Midbrain (tissue), 1 donor: ENCODE data around the gene WIZ.
A peak's percentile ranks its signal among the peaks of the same experiment; 100 is the strongest.

Source experiments
- DNase-seq: peaks from one replicate; lab custom pipeline; 2025; lab: John Stamatoyannopoulos, UW

WIZ gene

DNA sequence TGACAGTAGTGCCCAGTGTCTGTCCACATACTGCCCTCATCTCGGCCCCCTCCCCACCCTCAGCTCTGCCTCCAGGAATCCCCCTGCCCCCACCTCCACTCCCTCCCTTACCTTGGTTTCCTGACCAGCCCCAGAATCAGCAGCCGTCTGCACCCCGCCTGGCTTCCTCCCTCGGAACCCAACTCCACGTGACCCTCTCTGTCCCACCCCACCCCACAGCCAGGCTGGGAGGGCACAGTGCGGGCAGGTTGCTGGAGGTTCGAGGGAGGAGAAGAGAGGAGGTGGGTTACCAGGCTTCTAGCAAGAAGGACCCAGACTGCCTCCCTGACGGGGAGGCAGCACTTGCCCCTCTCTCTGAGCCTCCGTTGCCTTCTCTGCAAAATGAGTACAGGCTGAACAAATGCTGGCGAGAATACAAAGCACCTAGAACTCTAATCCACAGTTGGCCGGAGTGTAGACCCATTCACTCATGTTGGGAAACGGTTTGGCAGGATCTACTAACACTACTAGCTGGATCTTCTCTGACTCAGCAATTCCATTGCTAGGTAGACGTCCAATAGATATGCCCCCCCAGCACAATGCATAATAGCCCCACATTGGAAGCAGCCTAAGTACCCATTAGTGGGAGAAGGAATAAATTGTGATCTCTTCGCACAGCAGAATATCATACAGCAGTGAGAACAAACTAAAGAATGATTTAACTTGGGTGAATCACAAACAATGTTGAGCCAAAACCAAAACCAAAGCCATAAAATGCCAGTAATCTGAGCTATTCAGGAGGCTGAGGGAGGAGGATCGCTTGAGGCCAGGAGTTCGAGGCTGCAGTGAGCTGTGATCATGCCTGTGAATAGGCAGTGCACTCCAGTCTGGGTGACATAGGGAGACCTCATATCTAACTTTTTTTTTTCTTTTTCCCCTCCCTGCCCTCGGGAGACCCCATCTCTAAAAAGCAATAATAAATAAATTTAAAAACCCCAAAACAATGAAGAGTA lies 14.9 kb upstream of the WIZ start, which contains the start of gene RASAL3:
Gene RASAL3 (minus strand): TSS at position 151 of the 992 bp plus-strand sequence. CDS start 186 bp downstream, outside the sequence.
- DNase-seq, result no peak

DNA sequence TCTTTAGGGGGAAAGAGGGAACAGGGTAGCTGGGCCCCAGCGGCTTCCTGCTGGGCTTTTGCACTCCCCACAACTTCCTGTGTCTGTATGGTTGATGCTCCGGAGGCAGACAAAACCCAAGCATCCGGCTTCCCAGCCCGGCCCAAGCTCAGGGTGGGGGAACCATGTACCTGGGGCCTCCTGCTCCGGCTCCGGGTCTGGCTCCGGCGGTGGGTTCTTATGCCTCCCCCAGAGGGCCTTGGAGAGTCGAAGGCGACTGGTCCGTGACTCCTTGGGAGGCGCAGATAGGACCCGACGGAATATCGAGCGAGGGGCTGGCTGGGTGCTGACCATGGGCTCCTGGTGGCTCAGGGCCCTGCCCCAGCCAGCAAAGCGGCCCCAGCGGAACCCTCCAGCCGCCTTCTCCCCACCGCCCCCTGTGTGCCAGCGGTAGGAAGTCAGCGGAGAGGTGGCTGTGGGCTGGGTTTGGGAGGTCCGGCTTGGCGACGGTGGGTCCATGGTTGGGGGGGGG lies 14.2 kb upstream of the WIZ start:
- DNase-seq, result no peak

DNA sequence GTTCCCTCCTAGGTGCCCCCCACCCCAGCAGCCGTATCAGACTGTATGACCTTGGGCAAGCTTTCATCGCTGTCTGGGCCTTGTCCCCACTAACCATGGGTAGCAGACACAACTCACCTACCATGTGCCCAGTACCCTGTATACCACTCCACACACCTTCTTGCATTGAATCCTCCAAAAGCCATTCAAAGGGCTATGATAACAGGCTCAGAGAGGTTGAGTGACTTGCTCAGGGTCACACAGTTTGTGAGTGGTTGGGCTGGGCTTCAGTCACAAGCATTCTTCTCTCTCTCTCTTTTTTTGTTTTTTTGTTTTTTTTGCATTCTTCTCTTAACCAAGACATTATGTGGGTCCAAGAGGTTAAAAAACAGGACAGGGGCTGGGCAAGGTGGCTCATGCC lies 11.9 kb upstream of the WIZ start:
- no peak for DNase-seq

DNA sequence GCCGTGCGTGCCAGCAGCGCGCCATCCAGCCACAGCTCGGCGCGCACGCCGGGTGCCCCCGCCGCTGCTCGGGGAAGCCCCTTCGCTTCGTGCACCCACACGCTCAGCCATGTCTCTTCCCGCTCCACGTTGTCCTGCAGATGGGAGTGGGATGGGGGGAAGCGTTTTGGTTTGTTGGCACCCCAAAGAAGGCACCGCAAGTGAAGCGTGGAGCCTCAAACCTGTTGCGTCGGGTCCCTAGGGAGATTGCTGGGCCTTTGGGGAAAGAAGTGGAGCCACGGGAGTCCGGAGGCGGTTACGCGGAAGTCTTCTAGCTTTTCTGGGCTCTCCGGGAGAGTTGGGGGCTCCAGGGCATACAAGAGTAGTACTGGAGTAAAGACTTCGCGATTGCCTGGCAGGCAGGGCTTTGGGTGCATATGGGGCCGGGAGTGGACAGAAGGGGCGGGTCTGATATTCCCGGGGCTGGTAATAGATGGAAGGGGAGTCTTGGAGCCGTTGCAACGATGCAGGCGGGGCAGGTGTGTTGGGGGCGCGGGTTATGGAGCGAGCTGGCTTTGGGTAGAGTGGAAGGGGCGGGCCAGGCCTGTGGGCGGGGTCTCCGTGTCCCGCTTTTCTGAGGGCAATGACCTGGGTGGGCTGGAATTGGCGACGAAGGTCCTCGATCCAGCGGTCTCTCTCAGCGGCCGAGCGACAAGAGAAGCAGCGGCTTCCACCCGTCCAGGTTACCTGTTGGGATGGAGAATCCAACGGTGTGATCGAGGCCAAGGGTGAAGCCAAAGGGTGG lies 8.1 kb upstream of the WIZ start:
- DNase-seq, result no peak

DNA sequence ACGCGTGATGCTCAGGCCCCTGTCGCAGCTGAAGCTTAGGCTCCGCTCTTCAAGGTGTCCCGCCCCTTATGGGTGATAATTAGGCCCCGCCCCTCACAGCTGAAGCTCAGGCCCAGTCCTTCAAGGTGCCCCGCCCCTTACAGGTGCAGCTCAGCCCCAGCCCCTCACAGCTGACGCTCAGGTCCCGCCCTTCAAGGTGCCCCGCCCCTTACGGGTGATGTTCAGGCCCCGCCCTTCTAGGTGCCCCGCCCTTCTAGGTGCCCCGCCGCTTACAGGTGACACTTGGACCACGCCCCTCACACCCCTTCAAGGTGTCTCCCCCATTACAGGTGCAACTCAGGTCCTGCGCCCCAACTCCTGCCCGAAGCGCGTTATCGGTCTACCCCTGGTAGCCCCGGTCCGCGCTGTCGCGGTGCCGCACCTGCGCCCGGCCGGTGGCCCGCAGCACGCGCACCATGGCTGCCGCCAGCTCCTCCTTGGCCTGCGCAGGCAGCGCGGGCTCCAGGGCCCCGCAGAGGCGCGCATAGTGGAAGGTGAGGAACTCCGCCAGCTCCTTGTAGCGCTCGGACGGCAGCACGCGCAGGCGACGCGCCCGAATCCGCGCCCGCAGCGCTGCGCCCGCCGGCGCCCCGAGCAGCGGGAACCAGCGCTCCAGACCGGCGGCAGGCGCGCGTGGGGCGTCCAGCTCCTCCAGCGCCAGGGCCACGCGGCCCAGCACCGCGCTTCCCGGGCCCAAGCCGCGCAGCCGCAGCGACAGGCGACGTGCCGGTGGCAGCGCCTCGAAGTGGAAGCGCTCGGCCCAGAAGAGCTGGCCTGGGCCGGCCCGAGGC lies 7.3 kb upstream of the WIZ start:
- DNase-seq, result no peak

DNA sequence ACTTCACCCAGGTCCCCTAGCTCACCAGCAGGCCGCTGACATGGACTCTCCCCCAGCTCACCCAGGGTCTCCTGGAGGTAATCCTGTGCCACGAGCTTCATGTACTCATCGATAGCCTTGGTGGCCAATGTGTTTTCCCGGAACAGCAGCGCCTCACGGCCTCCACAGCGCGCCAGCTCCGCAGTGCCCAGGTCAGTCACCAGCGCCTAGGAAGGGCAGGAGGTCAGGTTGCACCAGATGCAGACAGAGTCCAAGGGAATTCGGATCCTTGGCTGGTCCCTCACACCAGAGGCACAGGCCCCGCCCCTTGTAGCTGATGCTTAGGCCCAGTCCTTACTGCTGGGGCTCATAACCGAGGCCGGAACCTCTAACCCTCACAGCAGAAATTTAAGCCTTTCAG lies 6.7 kb upstream of the WIZ start:
- no peak for DNase-seq

DNA sequence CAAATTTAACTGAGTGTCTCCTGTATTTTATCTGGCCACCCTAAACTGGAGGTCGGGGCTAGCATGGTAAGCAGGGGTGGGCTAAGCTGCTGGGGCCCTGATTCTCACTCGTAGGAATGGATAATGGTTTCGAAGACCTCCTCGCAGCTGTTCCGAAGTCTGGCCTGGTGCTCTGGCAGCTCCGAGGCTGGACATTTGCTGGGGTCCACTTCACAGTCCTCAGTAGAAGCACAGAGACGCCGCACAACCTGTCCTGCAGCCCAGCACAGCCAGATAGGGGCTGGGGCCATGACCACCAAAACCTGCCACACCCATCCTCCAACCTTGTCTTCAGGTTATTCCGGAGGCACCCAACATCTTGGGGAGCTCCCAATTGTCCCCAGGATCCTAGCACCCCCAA lies 6.2 kb upstream of the WIZ start:
- DNase-seq, result no peak

DNA sequence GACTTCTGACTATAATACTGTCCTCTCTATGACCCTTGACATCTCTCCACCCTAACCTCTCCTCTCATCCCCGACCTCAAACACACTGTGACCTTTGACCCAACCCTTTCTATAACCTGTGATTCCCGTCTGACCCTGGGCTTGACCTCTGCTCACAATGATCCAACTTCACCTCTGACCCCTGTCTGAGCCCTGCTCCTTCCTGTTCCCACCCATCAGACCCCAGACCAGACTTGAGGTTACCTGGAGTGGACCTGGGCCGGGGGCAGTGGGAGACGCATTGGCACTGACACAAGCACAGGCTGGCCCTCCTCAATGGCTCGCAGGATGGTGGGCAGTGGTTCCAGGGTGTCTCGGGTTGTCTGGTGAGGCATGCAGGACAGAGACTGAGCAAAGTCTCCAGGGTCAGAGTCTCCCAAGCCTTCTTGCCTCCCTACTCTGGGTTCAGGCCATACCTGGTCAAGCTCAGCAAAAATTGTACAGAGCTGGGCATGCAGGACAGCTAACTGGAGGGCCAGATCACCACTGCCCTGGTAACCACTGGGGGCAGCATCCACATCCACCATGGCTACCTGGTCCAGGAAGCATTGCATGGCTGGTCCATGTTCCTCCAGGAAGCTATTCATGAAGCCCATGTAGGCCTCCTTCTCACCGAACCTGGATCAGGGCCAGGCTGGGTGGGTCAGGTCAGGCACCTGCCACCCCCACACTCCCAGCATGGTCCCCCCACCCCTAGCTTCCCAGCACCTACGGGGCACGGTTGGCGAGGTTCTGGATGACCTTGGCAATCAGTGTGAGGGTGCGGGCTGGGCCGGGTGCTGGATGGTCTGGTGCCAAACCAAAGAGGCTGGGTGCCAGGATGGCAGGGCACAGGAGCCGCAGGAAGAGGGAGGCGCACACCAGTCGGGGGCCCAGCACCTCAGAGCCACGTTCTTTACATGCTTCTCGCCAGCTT lies 4.4 kb upstream of the WIZ start:
- DNase-seq, result no peak

DNA sequence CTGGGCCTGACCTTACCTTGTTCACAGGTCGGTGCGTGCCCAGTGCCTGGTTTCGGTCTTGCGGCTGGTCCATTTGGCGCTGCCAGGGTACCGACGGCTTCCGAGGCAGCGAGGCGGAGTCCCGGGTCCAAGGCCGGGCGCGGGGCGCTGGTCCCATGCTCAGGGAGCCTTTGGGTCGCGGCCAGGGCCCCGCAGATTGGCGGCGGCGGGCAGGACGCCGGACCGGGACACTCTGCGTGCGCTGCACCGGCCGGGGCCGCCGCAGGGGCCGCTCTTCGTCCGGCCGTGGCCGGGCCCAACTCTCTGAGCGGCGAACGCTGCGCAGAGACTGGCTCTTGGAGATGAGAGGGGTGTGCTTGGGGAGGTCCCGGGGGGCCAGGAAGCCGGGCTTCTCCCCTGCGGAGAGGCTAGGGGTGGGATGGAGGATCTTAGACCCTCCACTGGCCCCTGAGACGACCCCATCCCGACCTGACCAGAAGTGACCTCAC lies 3.4 kb upstream of the WIZ start:
- DNase-seq, result no peak

DNA sequence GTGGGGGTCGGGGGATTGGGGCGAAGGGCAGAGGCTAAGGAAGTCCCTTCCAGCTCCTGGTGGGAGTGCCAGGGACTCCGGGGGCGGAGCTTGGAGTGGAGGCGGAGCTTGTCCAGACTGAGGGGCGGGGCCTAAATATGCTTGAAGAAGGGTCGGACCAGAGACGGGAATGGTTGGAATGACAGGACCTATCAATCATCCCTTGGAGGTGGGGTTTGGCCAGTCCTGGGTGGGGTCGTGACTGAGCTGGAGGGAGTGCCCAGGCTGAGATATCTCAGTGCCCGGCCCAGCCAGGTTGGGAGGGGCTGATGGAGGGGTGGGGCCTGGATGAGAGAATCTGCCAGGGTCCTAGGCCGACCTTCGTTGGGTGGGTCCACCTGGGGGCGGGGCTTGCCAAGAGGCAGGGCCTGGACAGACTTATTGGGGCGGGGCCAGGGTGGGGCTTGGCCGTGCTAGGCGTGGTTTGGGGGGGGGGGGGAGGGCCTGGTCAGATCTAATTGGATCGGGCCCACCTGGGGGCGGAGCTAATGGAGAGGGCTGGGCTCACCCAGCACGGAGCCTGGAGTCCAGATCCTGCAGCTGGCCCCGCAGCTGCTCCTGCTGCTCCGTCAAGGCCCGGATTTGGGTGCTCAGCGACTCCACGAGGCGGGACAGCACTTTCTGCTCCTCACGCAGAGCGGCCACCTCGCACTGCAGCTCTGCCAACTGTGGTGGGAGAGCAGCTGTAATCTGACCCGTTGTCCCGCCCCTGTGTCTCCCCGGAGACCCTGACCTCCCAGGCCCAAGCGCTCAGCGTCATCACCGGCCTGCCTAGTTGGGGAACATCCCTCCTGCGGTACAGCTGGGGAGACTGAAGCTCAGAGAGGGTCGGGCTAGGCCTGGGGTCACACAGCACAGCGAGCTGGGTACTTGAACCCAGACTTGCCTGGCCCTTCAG lies 2.6 kb upstream of the WIZ start:
- peak; percentile 10 for DNase-seq

DNA sequence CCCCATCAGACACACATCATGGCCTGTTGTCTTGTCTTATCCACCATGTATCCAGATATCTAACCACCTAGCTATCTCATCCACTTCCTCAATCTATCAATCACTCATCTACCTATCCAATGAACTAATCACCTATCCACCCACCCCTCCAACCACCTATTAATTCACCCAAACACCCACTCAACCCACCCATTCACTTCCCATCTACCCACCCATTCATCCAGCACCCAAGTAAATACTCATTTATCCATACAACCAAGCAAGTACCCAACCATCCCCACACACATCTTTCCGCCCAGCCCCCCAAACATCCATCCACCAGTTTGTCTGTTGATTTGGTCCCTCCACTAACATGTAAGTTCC lies 753 bp upstream of the WIZ start:
- no peak for DNase-seq

DNA sequence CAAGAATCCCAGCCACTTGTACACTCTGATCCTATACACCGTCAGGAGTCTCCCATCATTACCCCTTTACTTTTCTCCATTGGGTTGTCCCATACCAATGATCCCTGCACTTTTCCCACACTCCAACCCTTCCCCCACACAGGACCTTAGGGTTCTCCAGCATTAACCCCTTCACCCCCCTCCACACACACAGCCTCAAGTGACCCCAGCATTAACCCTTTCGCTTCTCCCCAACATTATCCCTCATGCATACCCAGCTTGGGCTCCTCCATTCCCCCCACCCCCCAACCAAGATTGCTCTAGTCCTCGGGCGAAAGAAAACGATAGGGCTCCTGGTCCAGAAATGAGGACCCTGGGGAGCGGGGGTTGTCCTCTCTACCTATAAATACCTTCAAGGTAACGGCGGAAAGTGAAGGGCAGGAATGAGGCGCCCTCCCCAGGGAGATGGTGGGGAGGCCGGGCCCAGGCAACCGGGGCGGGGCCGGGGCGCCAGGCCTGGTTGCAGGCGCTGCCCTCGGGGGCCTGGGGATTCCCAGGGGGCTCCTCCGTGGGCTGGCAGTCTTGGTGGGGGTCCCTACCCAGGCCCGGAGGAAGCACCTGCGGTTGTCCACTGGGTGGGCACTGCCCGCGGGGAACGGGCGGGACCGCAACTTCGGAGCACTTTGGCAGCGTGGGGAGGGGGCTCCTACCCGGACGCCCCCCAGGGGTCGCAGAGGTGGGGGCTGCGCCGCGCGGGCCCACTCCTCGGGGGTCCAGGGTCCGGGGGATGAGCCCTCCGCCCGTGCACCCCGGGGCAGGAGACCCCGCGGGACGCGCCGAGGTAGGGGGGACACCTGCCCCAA lies 757 bp downstream of the WIZ start:
- DNase-seq, result no peak

DNA sequence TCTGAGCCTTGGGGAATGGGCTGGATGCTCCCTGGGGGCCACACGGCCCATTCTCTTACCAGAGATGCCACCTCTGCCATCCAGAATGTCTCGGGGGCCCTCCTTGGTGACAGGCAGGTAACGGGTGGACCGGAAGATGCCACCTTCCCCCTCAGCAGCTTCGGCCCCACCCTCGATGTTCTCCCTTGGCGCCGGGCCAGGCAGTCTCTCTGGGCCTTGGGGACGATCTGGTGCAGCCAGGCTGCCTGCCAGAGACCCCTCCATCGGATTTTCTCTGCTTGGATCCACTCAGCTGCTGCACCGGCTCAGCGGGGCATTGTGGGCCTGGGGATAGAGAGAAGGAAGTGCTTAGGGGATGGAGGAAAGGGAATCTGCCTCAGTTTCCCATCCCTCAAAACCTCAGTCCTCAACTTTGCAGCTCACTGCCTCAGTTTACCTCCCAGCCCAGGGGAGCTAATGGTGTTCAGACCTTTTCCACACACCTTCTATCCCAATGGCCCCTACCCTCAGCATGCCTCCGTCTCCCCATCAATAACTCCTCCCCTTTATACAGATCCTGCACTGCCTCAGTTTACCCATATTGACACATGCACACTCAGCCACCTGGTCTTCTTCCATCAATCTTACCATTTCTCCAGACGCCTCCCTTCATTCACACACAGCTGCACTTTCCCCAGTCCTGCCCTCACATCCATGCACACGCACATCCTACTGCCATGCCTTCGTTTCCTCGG lies 1.5 kb downstream of the WIZ start:
- DNase-seq, result no peak

DNA sequence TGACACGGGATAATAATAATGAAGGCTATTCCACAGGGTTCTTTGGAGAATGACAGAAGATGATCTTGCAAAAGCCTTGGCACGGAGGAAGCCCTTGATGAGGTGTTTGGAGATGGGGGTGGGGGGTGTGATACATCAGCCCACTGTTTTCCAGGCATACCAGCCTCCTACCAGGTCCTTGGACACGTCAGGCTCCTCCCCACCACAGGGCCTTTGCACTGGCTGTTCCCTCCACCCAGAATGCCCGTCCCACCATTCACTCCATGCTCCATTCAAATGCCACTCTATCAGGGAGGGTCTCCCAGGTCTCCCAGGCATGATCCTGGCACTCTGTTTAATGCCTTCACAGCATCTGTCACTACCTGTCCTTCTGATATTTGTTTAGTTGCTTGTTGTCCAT lies 2.7 kb downstream of the WIZ start:
- no peak for DNase-seq

DNA sequence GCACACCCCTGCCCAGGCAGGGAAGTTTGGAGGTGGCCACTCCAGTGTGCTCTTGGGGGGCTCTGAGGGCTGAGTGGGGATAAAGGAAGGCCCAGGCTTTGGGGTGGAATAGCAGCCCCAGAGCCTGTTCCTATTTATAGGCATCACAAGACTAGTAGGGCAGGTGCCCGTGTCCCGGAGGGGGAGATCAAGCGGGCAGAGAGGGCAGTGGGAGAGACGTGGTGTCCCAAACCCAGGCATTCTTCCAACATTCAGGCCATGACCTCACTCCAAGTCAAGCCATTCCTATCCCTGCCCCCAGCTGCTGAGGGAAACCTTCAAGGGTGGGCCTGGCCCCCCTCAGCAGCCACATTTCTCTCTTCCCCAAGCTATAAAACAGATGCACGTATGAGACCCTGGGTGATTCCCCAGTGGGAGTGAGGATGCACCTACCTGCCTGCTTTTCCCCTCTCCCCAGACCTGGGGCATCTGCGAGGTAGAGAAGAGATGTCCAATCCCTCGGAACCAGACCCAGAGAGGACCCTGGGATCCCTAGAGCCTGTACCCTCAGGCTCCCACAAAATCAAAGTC lies 3.9 kb downstream of the WIZ start:
- no peak for DNase-seq

DNA sequence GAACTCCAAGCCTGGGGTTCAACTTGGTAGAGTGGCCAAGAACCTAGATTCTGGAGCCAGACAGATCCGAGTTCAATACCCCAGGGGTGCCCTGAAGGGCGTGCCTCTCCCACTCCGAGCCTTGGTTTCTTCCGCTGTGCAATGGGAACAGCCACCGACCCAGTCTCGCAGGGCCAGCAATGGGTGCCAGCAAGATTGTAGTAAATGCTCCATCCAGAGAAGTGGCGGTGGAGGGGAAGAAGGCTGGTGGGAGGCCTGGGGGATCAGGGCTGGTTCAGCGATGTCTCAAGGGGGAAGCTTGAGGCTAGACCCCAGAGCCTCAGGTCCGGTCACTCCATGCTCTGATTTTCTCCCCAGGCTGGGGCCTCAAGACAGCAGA lies 4.5 kb downstream of the WIZ start:
- no peak for DNase-seq

DNA sequence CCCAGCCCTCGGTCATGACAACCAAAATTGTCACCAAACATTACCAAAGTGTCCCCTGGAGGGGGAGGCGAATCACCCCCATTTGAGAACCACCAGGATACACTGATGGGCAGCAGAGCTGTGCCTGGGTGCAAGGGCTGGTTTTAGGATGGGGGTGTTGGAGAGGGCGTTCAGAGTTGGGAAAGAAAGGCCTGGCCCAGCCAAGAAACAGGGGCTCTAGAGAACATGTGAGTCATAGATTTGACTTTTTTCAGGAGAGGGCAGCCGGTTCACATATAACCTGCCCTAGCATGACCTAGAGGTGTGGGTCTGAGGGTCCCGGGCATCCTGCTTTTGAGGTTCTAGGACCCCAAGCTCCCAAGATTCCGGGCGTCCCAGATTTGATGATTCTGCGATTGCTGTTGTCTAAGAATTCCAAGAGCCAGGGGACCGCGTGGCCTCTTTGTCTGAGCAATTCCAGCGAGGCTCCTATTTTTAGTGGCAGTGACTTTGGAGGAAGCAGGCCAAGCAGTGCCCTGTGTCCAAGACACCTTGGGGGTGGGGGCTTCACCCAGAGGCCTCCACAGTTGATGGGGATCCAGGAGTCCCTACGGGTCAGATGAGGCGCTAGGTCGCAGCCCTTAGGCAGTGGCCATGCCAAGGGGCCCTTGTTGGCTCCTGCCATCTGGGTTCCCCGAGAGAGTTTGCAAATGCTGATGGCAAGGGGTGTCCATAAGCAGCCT lies 5.1 kb downstream of the WIZ start:
- no peak for DNase-seq
